Measurements from ENCODE around the gene C2CD5. TPM values are rescaled to one million over a fixed set of nuclear protein-coding genes. Genes with fewer than 3 reads are reported as not detected.

Gene C2CD5
- total RNA-seq, 1 experiment from 2014 or later = 21.4 TPM

GRCh38 chr12:22467190-22467589, 77.2 kb downstream of the C2CD5 start:
- no peak for DNase-seq (ENCODE audit: unreplicated experiment)
- Mint-ChIP-seq H3K27ac (ENCODE audit: low read depth, unreplicated experiment) (no peak overlapping the region), H3K27me3 (ENCODE audit: insufficient read depth, unreplicated experiment) (no peaks in the 10 kb centered on the region), H3K4me3 (ENCODE audit: unreplicated experiment) (no peak overlapping the region), H3K9me3 (ENCODE audit: unreplicated experiment) (no peaks in the 10 kb centered on the region), H3K36me3 (ENCODE audit: insufficient read depth, unreplicated experiment) (peaks cover 24% of the 10 kb centered on the region), H3K4me1 (ENCODE audit: insufficient read depth, unreplicated experiment) (no peaks in the 10 kb centered on the region)
- no TSS peak for BruUV-seq (replicated peaks)
- TF ChIP-seq CTCF (IDR thresholded peaks at IDR 0.05; ENCODE audit: unreplicated experiment) = no peak
- ChIA-PET CTCF (interaction anchor here (0.6 to 4.0 kb wide), 3 partner anchors 8 to 384 kb away, joined by 3 to 41 read pairs (median 4); no protein-coding TSS in a partner anchor), POLR2A (no interaction called here)
- intact Hi-C loops (cut with micrococcal nuclease) = no loop called here

- Mint-ChIP-seq H3K27me3 (ENCODE audit: insufficient read depth, unreplicated experiment) (no peaks in the 10 kb centered on the region), H3K9me3 (ENCODE audit: unreplicated experiment) (no peaks in the 10 kb centered on the region), H3K4me1 (ENCODE audit: insufficient read depth, unreplicated experiment) (no peaks in the 10 kb centered on the region), H3K27ac (ENCODE audit: low read depth, unreplicated experiment) (no peak overlapping the region), H3K4me3 (ENCODE audit: unreplicated experiment) (no peak overlapping the region), H3K36me3 (ENCODE audit: insufficient read depth, unreplicated experiment) (peaks cover 10% of the 10 kb centered on the region)
- intact Hi-C loops (cut with micrococcal nuclease) = no loop called here
- TF ChIP-seq CTCF (IDR thresholded peaks at IDR 0.05; ENCODE audit: unreplicated experiment) = no peak
- CTCF ChIA-PET = interaction anchor here (0.6 to 8.0 kb wide), 4 partner anchors 10 to 381 kb away, joined by 3 to 99 read pairs (median 4); no protein-coding TSS in a partner anchor
- BruUV-seq (replicated peaks) = no TSS peak
- DNase-seq (ENCODE audit: unreplicated experiment) = no peak
- POLR2A ChIA-PET = no interaction called here
Measured at GRCh38 chr12:22463306-22463705, 81.0 kb downstream of the C2CD5 start.

- ChIA-PET CTCF (interaction anchor here (0.6 to 8.0 kb wide), 11 partner anchors 11 to 431 kb away, joined by 3 to 99 read pairs (median 5); no protein-coding TSS in a partner anchor), POLR2A (interaction anchor here (0.5 to 1.2 kb wide), 2 partner anchors 10 to 169 kb away, joined by 3 read pairs; no protein-coding TSS in a partner anchor)
- no peaks in the 10 kb centered on the region for H3K4me1 Mint-ChIP-seq (ENCODE audit: insufficient read depth, unreplicated experiment)
- no peak for TF ChIP-seq CTCF (IDR thresholded peaks at IDR 0.05; ENCODE audit: unreplicated experiment)
- no peaks in the 10 kb centered on the region for H3K9me3 Mint-ChIP-seq (ENCODE audit: unreplicated experiment)
- no peaks in the 10 kb centered on the region for H3K27me3 Mint-ChIP-seq (ENCODE audit: insufficient read depth, unreplicated experiment)
- H3K27ac Mint-ChIP-seq (ENCODE audit: low read depth, unreplicated experiment) = no peak overlapping the region
- no peak overlapping the region for H3K4me3 Mint-ChIP-seq (ENCODE audit: unreplicated experiment)
- DNase-seq (ENCODE audit: unreplicated experiment) = no peak
- intact Hi-C loops (cut with micrococcal nuclease) = no loop called here
- BruUV-seq (replicated peaks) = no TSS peak
- no peaks in the 10 kb centered on the region for H3K36me3 Mint-ChIP-seq (ENCODE audit: insufficient read depth, unreplicated experiment)
Measured at GRCh38 chr12:22461786-22462185, 82.6 kb downstream of the C2CD5 start.

- no peaks in the 10 kb centered on the region for H3K9me3 Mint-ChIP-seq (ENCODE audit: unreplicated experiment)
- POLR2A ChIA-PET = interaction anchor here (0.7 to 1.6 kb wide), 3 partner anchors 15 to 125 kb away, joined by 3 to 5 read pairs (median 3); no protein-coding TSS in a partner anchor
- DNase-seq (ENCODE audit: unreplicated experiment) = peak; percentile 64
- TF ChIP-seq CTCF (IDR thresholded peaks at IDR 0.05; ENCODE audit: unreplicated experiment) = peak; percentile 55
- no TSS peak for BruUV-seq (replicated peaks)
- H3K27me3 Mint-ChIP-seq (ENCODE audit: insufficient read depth, unreplicated experiment) = no peaks in the 10 kb centered on the region
- H3K4me1 Mint-ChIP-seq (ENCODE audit: insufficient read depth, unreplicated experiment) = no peaks in the 10 kb centered on the region
- no peaks in the 10 kb centered on the region for H3K36me3 Mint-ChIP-seq (ENCODE audit: insufficient read depth, unreplicated experiment)
- no peak overlapping the region for H3K27ac Mint-ChIP-seq (ENCODE audit: low read depth, unreplicated experiment)
- intact Hi-C loops (cut with micrococcal nuclease) = loop anchor here (1.0 to 5.0 kb wide), 2 partner anchors 167 to 377 kb away; partner anchors contain the start of gene ETNK1
- CTCF ChIA-PET = interaction anchor here (0.6 to 8.0 kb wide), 38 partner anchors 8 to 486 kb away, joined by 3 to 99 read pairs (median 4); no protein-coding TSS in a partner anchor
- no peak overlapping the region for H3K4me3 Mint-ChIP-seq (ENCODE audit: unreplicated experiment)
Measured at GRCh38 chr12:22459838-22460490, 84.4 kb downstream of the C2CD5 start.

Data from MCF 10A (cell line).